Limb (tissue), 2 donors: ENCODE data around the gene SLC25A45.
A peak's percentile ranks its signal among the peaks of the same experiment; 100 is the strongest.

Experiments
- DNase-seq, 2 donors: peaks; one replicate each; pipeline ENCODE4 v3.0.0-alpha.2; 2016; ENCODE audit errors: extremely low spot score in 2 of 2

Gene SLC25A45

DNA sequence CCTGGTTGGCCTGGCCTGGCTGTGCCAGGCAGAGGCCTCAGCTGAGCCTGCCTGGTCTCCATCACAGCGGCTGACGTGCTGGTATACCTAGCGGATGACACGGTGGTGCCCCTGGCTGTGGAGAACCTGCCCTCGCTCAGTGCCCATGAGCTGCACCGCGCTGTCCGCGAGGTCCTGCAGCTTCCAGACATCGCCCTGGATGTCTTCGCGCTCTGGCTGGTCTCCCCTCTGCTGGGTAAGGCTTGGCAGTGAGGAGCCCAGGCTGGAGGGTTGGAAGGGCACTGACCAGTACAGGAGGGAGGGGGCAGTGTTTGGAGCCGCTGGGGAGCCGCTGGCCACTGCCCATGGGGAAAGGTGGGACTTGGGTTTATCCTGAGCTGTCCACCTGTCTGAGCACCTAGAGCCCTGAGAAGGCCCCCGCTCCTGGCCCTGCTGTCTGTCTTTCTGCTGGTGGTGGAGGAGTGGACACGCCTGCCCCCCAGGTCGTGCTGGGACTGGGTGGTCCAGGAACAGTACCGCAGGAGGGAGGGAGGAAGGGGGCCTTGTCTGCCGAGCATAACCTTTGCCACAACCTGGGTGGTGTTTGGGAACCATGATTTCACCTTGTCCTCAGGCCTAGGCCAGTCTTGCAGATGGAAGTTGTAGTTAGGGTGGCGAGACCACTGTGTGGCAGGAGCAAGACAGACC is 7.0 kb upstream of the SLC25A45 start:
- DNase-seq = peak in 1 of 2 donors; percentile 27

DNA sequence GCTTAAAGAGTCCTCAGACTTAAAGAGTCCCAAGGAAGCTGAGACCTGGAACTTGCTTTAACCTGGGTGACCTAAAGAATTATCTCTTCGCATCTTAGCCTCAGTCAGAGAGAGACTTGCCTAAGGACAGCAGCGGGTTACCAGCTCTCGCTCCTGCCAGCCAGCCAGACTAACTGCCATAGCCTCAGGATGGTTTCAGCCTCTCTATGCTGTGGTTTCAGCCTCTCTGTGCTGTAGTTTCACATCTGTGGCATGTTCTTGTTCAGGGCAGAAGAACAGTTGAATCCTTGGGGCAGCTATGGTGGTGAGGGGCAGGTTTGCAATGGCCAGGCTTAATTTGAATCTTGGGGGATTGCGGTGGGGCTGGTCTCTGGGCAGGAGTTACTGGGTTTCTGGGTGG is 6.3 kb upstream of the SLC25A45 start:
- no peak for DNase-seq

DNA sequence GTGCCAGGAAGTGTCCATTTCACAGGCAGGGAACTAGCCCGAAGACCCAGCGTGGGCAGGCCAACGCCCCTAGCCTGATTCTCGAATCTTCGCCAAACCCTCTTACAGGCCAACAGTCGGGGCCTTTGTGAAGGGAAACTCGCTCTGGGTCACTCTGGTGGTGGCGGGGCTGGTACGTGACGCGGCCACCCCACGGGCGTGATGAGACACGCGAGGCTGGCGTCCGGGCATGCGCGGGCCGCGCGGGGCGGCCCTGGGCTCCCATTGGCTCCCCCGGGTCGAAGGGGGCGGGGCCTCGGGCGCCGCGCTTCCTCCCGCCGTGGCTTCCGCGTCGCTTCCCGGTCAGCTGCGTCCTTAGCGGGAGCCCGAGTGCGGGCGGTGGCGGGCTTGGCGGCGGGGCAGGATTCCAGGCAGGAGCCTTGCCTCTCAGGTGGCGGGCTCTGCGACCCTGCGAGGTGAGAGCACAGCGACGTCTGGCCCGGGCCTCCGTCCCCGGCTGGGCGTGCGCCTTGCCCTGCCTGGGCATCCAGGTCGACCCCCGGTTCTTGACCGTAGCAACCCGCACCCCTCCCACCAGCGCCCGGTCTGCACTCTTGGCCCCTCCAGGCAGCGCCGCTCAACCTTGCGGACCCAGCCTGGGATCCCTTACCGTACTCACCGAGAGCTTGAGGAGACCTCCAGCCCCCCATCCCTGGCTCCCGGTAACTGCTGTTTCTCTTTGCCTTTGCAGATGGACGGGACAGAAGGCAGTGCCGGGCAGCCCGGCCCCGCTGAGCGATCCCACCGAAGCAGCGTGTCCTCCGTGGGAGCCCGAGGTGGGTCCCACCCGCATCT is 4.1 kb upstream of the SLC25A45 start, which contains the start of gene FRMD8:
Gene FRMD8 (plus strand): TSS at position 331 of the 834 bp plus-strand sequence. CDS start 400 bp downstream, at position 731.
- peak; percentile 89 to 93 for DNase-seq

DNA sequence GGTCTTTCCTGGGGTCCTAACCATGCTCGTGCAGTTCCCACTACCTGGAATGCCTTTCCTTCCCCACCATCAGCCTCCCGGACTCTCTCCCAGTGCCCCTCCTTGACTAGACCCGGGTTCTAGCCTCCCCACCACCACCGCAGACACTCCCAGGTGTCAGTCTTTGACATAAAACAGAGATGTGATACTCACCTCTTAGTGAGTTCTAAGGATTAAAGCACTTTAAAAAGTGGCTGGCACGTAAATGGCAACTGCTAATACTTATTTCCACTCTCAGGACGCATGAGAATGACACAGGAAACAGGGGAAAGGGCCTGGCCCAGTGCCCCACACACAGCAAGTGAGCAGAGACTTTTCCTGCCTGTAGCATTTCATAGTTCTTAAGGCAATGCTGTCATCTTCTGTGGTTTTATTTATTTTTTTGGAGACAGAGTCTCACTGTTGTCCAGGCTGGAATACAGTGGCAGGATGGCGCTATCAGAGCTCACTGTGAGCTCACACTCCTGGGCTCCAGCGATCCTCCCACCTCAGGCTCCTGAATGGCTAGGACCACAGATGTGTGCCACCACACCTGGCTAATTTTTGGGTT is 1.9 kb upstream of the SLC25A45 start:
- DNase-seq = no peak

DNA sequence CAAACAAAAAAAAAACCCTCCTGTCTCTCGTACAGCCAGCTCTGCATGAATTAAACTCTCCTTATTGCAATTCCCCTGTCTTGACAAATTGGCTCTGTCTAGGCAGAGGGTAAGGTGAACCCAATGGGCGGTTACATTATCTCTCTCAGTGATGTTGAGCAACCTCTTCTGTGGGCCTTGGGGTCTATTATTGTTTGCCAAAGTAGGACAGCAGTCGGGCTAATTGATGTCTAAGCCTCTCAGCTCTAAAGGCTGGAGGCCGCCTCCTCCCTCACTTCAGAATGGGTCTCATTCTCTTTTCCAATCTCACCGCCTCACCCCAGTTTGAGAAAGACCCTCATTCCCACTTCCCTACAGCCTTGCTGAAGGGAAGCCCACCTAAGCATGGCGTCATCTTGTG is 1.3 kb upstream of the SLC25A45 start:
- no peak for DNase-seq

DNA sequence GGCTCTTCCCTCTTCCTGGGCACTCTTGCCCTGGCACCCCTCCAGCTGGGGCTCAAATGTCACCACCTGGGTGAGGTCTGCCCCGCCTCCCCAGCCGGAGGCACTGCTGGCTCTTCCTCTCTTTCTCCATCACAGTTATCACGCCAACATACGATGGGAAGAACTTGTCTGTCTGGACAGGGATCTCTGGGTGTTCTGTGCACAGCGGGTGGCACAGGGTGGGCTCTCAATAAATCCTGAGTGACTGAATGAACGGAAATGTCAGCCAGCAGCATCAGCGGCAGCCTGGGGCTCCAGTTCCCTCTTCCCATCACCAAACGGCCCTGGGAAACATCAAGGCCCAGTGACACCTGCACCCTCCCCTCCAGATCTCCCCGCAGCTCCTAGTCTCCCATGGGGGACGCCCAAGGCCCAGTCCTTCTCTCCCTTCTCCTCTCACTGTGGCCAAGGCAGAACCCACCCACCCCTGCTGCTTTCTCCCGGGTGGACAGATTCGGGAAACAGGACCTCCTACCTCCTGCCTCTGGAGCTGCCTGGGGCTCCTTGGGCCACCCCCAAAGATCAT is 440 bp upstream of the SLC25A45 start:
- no peak for DNase-seq

DNA sequence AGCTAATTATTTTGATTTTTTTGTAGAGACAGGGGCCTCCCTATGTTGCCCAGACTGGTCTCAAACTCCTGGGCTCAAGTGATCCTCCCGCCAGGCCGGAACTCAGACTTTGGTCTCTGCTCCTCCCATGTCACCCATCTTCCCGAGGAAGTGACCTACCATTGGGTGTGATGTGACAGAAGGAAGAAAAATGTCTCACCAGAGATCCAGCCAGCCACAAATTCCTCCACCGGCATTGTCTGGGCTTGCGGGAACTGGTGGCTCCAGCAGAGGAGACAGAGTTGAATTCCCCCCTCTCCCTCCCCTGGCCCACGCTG is 772 bp downstream of the SLC25A45 start:
- no peak for DNase-seq

DNA sequence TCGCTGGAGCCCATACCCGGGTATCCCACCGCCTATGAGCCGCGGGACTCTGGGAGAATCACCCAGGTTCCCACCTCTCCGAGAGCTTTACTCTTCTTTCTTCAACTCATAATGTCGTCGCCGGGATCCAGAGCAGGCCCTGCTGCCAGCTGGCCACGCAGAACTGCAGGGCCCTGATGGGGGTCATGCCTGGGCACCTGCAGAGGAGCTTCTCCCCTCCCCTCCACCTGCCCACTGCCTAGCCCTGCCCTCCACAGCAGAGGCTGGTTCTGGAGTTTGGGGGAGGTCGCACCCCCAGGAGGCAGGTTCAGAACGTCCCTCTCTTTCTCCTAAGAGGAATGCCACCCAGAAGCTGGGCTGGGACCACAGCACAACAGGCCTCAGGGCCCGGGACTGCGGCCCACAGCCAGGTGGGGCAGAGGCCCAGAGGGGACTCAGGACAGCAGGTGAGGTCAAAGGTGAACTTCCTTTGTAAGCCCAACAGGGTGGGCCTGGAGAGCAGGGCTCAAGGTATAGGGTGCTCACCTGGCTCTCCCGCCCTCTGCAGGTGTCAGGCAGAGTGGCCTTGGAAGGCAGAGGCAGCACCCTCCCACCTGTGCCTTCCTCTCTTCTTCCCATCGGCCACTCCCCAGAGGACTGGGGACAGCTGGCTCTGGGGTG is 1.9 kb downstream of the SLC25A45 start:
- DNase-seq = no peak

DNA sequence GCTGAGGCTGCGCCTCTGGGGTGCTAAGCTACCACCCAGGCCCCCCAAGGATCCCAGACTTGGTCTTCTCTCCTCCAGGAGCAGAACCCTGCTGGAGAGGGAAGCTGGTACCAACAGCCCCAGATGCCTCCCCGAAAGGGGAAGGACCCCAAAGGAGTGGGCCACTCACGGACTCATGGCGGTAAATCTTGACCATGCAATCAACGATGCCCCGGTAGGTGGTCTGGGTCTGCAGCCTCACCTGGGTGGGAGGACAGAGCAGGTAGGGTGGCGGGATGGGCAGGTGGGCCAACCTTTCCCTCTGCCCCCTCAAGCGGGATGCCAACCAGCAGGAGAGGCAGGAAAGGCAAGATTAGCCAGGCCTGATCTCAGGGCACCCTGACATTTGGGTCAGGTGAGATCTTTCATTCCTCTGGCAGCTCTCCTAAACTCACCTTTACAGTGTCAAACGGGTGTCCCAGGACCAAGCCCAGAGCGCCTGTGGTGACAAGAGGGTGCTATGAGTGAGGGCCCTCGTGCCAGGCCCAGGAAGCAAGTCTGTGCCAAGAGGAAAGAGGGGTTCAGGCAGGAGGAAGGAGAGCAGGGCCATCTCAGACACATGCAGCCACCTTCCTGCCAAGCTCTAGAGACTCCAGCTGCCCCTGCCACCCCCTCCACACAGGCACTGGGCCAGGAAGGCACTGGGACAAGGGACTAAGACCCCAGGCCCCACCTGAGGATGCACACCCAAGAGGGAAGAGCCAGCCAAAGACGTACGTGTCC is 2.6 kb downstream of the SLC25A45 start:
- no peak for DNase-seq

DNA sequence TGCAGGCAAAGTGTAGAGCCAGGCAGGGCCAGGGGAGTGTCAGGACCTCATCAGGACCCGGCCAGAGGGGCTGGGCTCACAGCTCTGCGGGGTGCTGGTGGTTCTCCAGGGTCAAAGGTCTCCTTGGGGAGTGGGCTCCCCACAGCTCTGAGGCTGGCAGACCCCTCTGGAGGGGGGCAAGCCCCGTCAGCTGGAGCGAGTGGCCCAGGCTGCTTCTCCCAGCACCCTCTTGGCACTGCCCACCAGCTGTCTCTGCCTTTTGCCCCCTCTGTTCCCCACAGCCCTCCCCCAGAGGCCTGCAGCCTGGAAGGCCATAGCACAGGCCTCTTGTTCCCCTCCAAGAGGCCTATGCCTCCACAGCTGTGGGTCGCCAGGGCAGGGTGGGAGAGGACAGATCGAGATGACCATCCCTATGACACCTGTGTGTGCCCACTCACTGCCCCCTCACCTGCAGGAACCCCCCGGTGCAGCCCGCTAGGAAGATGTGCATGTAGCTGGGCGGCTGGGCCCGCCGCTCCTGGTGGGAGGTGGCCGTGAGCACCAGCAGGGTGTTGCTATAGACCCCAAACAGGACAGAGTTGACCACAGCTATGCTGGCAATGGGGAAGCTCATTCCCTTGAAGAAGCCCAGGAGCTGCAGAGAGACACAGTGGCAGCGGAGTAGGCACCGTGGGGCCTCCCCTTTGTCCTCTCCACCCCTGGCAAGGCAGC is 3.4 kb downstream of the SLC25A45 start:
- no peak for DNase-seq

DNA sequence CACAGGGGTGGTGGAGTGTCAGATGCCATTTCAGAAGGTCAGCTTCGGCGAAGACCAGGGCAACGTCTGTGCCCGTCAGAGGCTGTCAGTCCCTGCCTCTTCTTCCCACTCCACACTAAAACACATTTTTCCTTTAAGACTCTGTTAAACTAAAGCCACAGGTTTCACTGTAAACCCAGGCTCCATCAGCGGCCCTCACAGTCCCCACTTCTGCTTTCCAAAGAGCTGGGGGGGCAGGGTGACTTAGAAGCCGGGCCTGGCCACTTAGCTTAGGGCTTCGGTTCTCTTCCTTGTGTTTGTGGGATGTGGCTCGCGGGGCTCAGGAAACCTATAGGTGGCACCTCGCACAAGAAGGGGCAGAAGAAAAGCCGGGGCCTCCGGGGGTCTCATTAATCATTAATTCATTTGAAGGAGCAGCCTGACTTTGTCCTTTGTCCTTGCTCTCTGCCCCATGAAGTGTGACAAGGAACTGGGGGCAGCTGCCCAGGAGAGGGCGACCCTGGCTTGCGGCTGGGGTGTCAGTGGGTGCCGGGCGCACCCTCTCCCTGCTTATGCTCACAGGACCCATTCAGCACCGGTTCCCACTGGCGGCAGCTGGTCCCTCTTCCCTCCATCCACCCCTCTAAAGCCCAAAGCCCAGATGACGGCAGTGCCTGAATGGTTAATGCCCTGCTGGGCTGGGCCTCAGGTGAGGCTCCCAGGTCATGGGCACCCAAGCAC is 4.1 kb downstream of the SLC25A45 start:
- no peak for DNase-seq

DNA sequence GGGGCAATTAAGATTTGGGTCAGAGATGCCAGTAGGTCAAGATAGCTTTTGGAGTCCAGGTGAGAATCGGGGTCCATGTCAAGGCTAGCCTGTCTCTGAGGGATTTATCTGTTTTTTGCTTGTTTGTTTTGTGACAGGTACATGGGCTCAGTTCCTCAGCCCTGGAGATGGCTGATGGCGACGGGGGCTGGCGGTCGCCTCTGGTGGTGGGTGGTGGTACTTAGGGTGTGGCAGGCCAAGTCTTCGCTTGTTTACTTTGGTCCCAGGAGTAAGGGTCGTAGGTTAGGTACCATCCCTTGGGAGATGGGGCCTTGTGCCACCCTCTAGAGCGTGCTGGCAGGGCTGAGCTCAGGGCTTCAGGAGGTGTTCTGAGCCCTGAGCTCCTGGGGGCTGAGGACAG is 4.7 kb downstream of the SLC25A45 start:
- no peak for DNase-seq

DNA sequence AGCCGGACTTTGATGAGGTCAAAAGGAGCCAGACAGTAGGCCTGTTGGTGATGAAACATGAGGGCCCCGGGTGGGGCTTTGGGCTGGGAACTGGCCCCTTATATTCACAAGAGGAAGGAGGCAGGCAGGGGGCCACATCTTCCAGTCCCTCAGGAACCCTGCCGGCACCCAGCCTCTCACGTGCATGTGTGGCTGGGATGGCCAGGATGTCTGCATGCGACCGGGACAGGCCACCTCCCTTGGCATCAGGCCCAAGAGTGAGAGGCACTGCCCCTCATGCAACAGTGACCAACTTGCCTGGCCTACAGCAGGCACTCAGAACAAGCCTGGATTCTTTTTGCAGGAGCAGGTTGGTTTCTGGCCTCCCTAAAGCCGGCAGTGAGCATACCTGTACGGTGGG is 5.4 kb downstream of the SLC25A45 start:
- DNase-seq = no peak

DNA sequence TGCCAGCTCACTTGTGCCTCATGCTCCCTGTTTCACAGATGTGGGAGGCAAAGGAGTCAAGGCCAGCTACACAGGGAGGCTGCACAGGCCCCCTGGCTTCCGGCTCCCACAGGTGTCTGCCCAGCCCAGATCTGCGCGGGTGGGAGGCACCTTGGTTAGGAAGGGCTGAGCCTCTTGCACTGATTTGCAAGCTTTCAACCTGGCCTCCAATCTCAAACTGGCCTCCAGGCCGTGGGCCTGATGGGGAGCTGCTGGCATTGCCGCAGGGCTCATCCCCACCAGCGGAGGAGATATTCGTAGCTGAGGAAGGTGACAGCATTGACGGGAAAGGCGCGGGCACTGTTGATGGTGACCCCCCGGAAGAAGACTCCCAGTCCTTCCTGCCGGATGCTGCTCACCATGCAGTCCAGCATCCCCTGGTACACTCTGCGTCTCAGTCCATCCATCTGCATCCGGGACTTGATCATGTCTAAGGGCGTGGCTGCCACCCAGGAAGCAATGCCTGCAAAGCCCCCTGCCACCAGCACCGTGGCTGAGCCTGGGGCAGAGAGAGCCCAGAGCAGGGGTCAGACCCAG is 6.2 kb downstream of the SLC25A45 start:
- no peak for DNase-seq

DNA sequence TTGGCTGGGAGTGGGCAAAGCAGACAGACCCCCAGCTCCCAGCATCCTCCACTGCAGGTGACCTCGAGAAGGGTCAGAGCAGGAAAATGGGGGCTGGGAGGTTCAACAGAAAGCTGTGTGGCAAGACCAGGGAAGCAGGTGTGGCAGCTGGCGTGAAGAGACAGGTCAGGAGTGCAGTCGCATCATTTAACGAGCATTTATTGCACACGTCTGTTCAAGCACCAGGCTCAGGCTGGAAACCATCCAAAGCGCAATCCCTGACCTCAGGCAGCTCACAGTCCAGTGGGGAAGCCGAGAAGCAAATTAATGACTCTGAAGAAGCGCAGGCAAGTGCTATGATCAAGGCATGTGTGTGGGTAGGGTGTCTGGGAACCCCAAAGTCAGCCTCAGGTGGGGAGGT is 7.4 kb downstream of the SLC25A45 start:
- DNase-seq = no peak

DNA sequence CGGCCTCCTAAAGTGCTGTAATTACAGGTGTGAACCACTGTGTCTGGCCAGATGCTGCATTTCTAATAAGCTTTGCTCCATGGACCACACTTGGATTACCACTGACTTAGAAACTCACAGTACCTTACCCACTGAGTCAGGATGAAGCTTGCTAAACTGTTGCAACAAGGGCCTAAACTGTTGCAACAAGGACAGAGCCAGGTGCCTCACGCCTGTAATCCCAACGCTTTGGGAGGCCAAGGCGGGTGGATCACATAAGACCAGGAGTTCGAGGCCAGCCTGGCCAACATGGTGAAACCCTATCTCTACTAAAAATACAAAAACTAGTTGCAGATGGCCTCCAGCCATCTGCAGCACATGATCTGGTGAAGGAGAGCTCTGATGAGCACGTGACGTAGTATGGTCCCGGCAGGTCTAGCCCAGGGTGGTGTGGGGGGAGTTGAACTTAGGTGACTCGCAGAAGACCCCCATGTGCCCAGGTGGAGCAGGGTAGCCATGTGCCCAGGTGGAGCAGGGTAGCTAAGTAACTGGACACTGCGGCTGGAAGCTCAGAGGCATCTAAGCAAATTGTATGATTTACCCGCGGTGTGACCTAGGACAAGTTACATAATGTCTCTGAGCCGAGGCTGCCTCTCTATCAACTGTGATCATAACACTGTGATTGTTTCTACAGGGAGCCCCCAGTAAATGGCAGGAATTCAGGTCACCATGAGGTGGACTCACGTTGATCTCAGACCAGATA is 8.4 kb downstream of the SLC25A45 start:
- no peak for DNase-seq

DNA sequence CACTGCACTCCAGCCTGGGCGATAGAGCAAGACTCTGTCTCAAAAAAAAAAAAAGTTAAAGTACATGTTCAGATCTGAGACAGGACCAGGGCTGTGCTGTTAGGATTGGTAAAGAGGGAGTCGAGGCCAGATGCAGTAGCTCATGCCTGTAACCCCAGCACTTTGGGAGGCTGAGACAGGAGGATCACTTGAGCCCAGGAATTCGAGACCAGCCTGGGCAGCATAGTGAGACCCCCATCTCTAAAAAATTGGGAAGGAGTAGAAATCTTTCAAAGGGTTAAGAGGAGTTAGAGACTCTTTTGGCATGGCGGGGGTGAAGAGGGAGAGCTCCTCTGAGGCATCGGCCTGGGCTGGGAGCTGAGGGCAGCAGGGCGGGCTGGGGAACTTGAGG is 11.8 kb downstream of the SLC25A45 start:
- no peak for DNase-seq

DNA sequence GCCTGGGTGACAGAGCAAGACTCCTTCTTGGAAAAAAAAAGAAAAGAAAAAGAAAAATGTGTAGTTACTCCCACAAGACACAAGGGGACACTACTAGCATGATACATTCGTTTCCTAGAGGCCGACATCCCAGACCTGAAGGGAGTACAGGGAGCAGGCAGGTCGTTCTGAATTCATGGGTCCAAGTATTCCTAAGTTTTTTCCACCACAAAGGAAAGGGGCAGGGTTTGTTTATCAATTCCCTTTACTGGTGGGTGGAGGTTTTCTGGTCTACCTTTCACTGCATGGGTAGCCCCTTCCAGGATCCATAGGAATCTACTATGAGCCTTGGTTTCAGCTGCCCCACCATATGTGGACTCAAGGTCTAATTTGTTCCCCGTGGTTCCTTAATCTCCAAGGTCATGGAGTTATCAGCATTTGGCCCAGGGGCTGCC is 16.1 kb downstream of the SLC25A45 start:
- DNase-seq = peak in 1 of 2 donors; percentile 90

DNA sequence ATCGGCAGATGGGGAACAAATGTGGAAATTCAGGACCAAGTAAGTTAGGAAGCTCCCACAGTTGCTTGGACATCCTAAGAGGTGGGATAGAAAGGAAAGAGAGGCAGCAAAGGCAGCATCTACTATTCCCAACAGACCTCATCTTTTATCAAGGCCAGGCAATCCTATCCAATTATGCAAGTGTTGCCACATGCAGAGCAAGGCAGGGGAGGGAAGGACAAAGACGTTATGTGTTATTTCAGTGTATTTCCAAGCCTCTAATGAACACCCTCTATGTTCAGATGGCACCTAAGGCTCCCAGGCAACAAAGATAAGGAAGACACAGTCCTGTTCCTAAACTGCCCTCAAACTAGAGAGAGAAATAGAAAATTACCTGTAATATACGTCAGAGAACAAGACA is 18.7 kb downstream of the SLC25A45 start:
- DNase-seq = no peak
